ENCODE results near the gene ZNF516. TPM values are rescaled to one million over a fixed set of nuclear protein-coding genes. Genes with fewer than 3 reads are reported as not detected.

Gene ZNF516
- total RNA-seq, 1 experiment from 2014 or later, result 44.2 TPM

DNA sequence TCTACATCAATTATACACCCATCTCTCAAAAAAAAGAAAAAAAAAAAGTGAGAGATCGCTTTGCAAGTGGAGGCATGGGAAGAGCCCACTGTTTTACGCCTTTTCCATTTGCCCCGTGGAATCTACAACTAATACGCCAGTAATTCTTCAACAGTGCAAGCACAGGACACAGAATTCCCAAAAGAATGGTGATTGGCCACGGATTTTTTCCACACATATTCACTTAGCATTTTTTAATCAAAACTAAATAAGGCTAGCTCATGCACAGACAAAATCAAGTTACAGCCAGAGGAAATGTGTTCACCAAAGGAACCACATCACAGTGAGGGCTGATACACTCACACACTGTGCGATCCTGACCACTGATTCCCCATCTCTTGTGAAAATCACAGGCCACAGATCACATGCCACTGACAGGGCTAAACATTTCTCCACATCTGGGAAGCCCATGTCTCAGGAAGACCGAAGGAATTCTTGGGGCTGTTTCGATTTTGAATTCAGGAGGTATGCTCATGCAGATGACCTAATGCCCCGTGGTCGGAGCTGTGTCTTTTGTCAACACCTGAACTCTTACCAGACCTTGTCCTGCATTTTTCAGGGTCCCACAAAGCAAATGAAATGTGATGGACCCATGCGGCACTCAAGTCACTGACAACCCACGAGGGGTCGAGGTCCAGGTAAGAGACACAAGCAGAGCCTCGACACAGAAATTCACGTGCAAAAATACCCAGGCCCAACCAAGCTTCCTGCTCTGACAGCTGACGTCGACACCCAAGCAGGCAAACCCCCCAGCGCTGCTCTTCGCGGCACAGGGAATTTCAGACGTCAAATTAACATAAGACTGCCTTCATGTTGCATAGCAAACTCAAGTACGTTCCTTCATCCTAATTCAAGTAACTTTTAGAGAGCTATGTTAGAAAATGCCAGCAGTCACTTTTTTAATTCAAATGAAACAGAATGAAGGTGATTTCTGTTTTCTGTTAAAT lies 69.6 kb downstream of the ZNF516 start:
- Mint-ChIP-seq H3K4me3 (ENCODE audit: low read depth, unreplicated experiment) (no peak overlapping the region), H3K4me1 (ENCODE audit: low read depth, unreplicated experiment) (peaks cover 28% of the 10 kb centered on the region), H3K27ac (ENCODE audit: unreplicated experiment) (no peak overlapping the region), H3K27me3 (ENCODE audit: unreplicated experiment) (no peaks in the 10 kb centered on the region), H3K9me3 (ENCODE audit: low read depth, unreplicated experiment) (no peaks in the 10 kb centered on the region), H3K36me3 (ENCODE audit: insufficient read depth, unreplicated experiment) (peaks cover 8% of the 10 kb centered on the region)
- TF ChIP-seq, protein P1, sequence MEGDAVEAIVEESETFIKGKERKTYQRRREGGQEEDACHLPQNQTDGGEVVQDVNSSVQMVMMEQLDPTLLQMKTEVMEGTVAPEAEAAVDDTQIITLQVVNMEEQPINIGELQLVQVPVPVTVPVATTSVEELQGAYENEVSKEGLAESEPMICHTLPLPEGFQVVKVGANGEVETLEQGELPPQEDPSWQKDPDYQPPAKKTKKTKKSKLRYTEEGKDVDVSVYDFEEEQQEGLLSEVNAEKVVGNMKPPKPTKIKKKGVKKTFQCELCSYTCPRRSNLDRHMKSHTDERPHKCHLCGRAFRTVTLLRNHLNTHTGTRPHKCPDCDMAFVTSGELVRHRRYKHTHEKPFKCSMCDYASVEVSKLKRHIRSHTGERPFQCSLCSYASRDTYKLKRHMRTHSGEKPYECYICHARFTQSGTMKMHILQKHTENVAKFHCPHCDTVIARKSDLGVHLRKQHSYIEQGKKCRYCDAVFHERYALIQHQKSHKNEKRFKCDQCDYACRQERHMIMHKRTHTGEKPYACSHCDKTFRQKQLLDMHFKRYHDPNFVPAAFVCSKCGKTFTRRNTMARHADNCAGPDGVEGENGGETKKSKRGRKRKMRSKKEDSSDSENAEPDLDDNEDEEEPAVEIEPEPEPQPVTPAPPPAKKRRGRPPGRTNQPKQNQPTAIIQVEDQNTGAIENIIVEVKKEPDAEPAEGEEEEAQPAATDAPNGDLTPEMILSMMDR (IDR thresholded peaks at IDR 0.05; ENCODE audit: unreplicated experiment), result no peak
- CTCF ChIA-PET, result no interaction called here
- DNase-seq, result no peak
- no TSS peak for BruUV-seq (replicated peaks)
- intact Hi-C loops (cut with micrococcal nuclease; ENCODE audit: unreplicated experiment), result no loop called here

DNA sequence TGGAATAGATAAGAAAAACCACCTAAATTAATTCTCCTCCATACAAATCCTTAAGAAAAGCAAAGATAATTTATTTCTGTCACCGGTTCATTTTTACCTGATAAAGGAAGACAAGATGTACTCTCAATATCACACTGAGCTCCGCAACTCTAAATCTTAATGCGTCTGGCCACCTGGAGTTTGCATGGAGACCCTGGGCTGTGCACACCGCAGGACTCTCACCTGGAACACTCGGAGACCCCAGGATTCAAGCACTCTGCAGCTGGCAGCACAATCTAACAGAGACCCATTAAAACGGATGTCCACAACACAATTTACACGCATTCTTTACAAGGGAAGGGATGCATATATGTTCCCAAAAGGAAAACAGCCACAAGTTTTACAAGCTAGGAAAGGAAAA lies 72.2 kb downstream of the ZNF516 start:
- no peak overlapping the region for H3K27ac Mint-ChIP-seq (ENCODE audit: unreplicated experiment)
- intact Hi-C loops (cut with micrococcal nuclease; ENCODE audit: unreplicated experiment), result no loop called here
- CTCF ChIA-PET, result interaction anchor here (0.6 kb wide), 1 partner anchor 417 kb away, joined by 5 read pairs; no protein-coding TSS in a partner anchor
- TF ChIP-seq, protein P1 (IDR thresholded peaks at IDR 0.05; ENCODE audit: unreplicated experiment), result no peak
- no peaks in the 10 kb centered on the region for H3K27me3 Mint-ChIP-seq (ENCODE audit: unreplicated experiment)
- H3K4me1 Mint-ChIP-seq (ENCODE audit: low read depth, unreplicated experiment), result peaks cover 8% of the 10 kb centered on the region
- H3K4me3 Mint-ChIP-seq (ENCODE audit: low read depth, unreplicated experiment), result no peak overlapping the region
- no TSS peak for BruUV-seq (replicated peaks)
- no peak for DNase-seq
- H3K9me3 Mint-ChIP-seq (ENCODE audit: low read depth, unreplicated experiment), result no peaks in the 10 kb centered on the region
- no peaks in the 10 kb centered on the region for H3K36me3 Mint-ChIP-seq (ENCODE audit: insufficient read depth, unreplicated experiment)

- Mint-ChIP-seq H3K27me3 (ENCODE audit: unreplicated experiment) (no peaks in the 10 kb centered on the region), H3K36me3 (ENCODE audit: insufficient read depth, unreplicated experiment) (no peaks in the 10 kb centered on the region), H3K27ac (ENCODE audit: unreplicated experiment) (no peak overlapping the region), H3K4me1 (ENCODE audit: low read depth, unreplicated experiment) (peaks cover 8% of the 10 kb centered on the region), H3K4me3 (ENCODE audit: low read depth, unreplicated experiment) (no peak overlapping the region), H3K9me3 (ENCODE audit: low read depth, unreplicated experiment) (no peaks in the 10 kb centered on the region)
- TF ChIP-seq, protein P1 (IDR thresholded peaks at IDR 0.05; ENCODE audit: unreplicated experiment), result no peak
- BruUV-seq (replicated peaks), result no TSS peak
- DNase-seq, result no peak
- intact Hi-C loops (cut with micrococcal nuclease; ENCODE audit: unreplicated experiment), result no loop called here
- CTCF ChIA-PET, result no interaction called here
These were observed 72.9 kb downstream of the ZNF516 start for GRCh38 chr18:76422121-76422520.

- Mint-ChIP-seq H3K36me3 (ENCODE audit: insufficient read depth, unreplicated experiment) (no peaks in the 10 kb centered on the region), H3K27me3 (ENCODE audit: unreplicated experiment) (no peaks in the 10 kb centered on the region), H3K4me3 (ENCODE audit: low read depth, unreplicated experiment) (no peak overlapping the region), H3K9me3 (ENCODE audit: low read depth, unreplicated experiment) (no peaks in the 10 kb centered on the region), H3K27ac (ENCODE audit: unreplicated experiment) (no peak overlapping the region), H3K4me1 (ENCODE audit: low read depth, unreplicated experiment) (peaks cover 8% of the 10 kb centered on the region)
- no peak for DNase-seq
- no TSS peak for BruUV-seq (replicated peaks)
- CTCF ChIA-PET, result no interaction called here
- intact Hi-C loops (cut with micrococcal nuclease; ENCODE audit: unreplicated experiment), result no loop called here
- TF ChIP-seq, protein P1 (IDR thresholded peaks at IDR 0.05; ENCODE audit: unreplicated experiment), result no peak
These were observed 73.4 kb downstream of the ZNF516 start for GRCh38 chr18:76421685-76422078.

All from Calu3 (cell line).